RCC 7860 (cell line): ENCODE data around the gene SETSIP.
"Not testable (repeated sequence)": the region's sequence is repeated elsewhere in the genome, so short reads cannot be mapped to it uniquely, and the experiment has no call there.

Source experiments
- DNase-seq: peaks from one replicate; pipeline ENCODE4 v3.0.0-alpha.2; 2015; ENCODE audit warnings: low spot score
- FAIRE-seq: peaks from 2 replicates; lab custom pipeline; 2012; peaks lifted over from hg19 to GRCh38; lab: Jason Lieb, UNC

The SETSIP gene

GRCh38 chr1:92065042-92065441 lies 10.2 kb downstream of the SETSIP start:
- DNase-seq (no peak), FAIRE-seq (no peak)

GRCh38 chr1:92051948-92052347 lies 23.3 kb downstream of the SETSIP start:
- DNase-seq (no peak), FAIRE-seq (no peak)

GRCh38 chr1:92045766-92046495 lies 29.3 kb downstream of the SETSIP start:
- FAIRE-seq (peak; percentile 16), DNase-seq (no peak)

- no peak for FAIRE-seq
- no peak for DNase-seq
Observed at GRCh38 chr1:92043621-92044020, 31.6 kb downstream of the SETSIP start.

GRCh38 chr1:92040971-92041370 lies 34.2 kb downstream of the SETSIP start:
- FAIRE-seq (no peak), DNase-seq (no peak)

- no peak for FAIRE-seq
Observed at GRCh38 chr1:92038695-92039346, 36.4 kb downstream of the SETSIP start.

GRCh38 chr1:92037400-92037799 lies 37.8 kb downstream of the SETSIP start:
- FAIRE-seq (no peak), DNase-seq (no peak)

More at GRCh38 chr1:92038695-92039346, 36.4 kb downstream of the SETSIP start:
- no peak for DNase-seq

- FAIRE-seq (no peak), DNase-seq (no peak)
Observed at GRCh38 chr1:92031281-92032110, 43.7 kb downstream of the SETSIP start.

- FAIRE-seq (no peak), DNase-seq (peak; percentile 31)
Observed at GRCh38 chr1:92030656-92031107, 44.5 kb downstream of the SETSIP start.

- FAIRE-seq (no peak), DNase-seq (no peak)
Observed at GRCh38 chr1:92029241-92029922, 45.8 kb downstream of the SETSIP start.

GRCh38 chr1:92026806-92027205 lies 48.4 kb downstream of the SETSIP start:
- FAIRE-seq (no peak), DNase-seq (no peak)

- DNase-seq, FAIRE-seq: not testable (repeated sequence)
Observed at GRCh38 chr1:92026042-92026441, 49.2 kb downstream of the SETSIP start.
